Small intestine (tissue), 7 donors: ENCODE data around the gene HRAS. TPM values are rescaled to one million over a fixed set of nuclear protein-coding genes. Genes with fewer than 3 reads are reported as not detected.

Source experiments
- DNase-seq, 2 donors: peaks; one replicate each; pipeline versions ENCODE4 v3.0.0 to v3.0.0-alpha.2; 2013
- FAIRE-seq: peaks from 2 replicates; lab custom pipeline; 2012; peaks lifted over from hg19 to GRCh38; lab: Jason Lieb, UNC
- H3K27ac ChIP-seq, 3 donors: one replicate each; pipeline ENCODE4 v1.5.1; 2013; ENCODE audit warnings: low read length in 2 of 3, mild to moderate bottlenecking in 2 of 3, control low read depth in 1 of 3, inconsistent platforms in 1 of 3, low read depth in 1 of 3, moderate library complexity in 1 of 3
- H3K27me3 ChIP-seq, 3 donors: one replicate each; pipeline ENCODE4 v1.6.1; 2013; ENCODE audit warnings: low read length in 3 of 3, inconsistent platforms in 1 of 3; ENCODE audit not compliant: control insufficient read depth in 3 of 3, insufficient read depth in 3 of 3
- H3K36me3 ChIP-seq, 3 donors: one replicate each; pipeline ENCODE4 v1.6.1; 2013; ENCODE audit warnings: low read length in 3 of 3, inconsistent platforms in 1 of 3, low read depth in 1 of 3, mild to moderate bottlenecking in 1 of 3, moderate library complexity in 1 of 3; ENCODE audit not compliant: control insufficient read depth in 3 of 3, insufficient read depth in 2 of 3
- H3K4me1 ChIP-seq, 3 donors: one replicate each; pipeline ENCODE4 v1.6.1; 2013; ENCODE audit warnings: low read length in 2 of 3, inconsistent platforms in 1 of 3, low read depth in 1 of 3, mild to moderate bottlenecking in 1 of 3, moderate library complexity in 1 of 3; ENCODE audit not compliant: control insufficient read depth in 3 of 3, insufficient read depth in 2 of 3
- H3K4me3 ChIP-seq, 3 donors: one replicate each; pipeline ENCODE4 v1.5.1; 2013; ENCODE audit warnings: low read length in 3 of 3, control low read depth in 1 of 3, inconsistent platforms in 1 of 3, low read depth in 1 of 3, mild to moderate bottlenecking in 1 of 3, moderate library complexity in 1 of 3
- H3K9me3 ChIP-seq, 2 donors: one replicate each; pipeline ENCODE4 v1.6.1; 2013; ENCODE audit warnings: low read depth in 1 of 2, low read length in 1 of 2; ENCODE audit not compliant: control insufficient read depth in 2 of 2, insufficient read depth in 1 of 2
- WGBS, 3 donors: extraction: QIAGEN DNeasy Blood & Tissue Kit; methylation state at CpG; one replicate each; pipeline ENCODE4 v1.1.7; 2013; 5-methylcytosine and 5-hydroxymethylcytosine counted together
- polyA plus RNA-seq, 4 donors: library from polyadenylated mRNA; stranded (reverse) in 3 of 4; unstranded in 1 of 4; fragments of 200-250 nt in 3 of 4; fragments of 120-200 nt in 1 of 4; gene quantifications; one replicate each; pipeline versions ENCODE4 v1.2.1 to v1.2.3, GENCODE V29; 2013
- donor health status: healthy with polysubstance abuse.
- donor health status: control.
- donor health status: control.
- donor health status: Bipolar disorder and iron deficiency.
- donor health status: healthy.

The HRAS gene
- polyA plus RNA-seq, 4 donors, result 23.6 to 142 (median 92.7) TPM

GRCh38 chr11:499201-500076 lies 35.9 kb downstream of the HRAS start:
- WGBS, 3 donors, result 94 to 97% (median 97%) methylated on average over 24 of the region's 24 CpGs
- no peak for DNase-seq

GRCh38 chr11:498297-499181 lies 36.8 kb downstream of the HRAS start:
- Histone ChIP-seq H3K27ac (no peak overlapping the region), H3K4me3 (no peak overlapping the region), H3K36me3 (peaks cover 20 to 95% (median 21%) of the 10 kb centered on the region in 3 donors), H3K27me3 (no peaks in the 10 kb centered on the region), H3K4me1 (no peaks in the 10 kb centered on the region), H3K9me3 (no peaks in the 10 kb centered on the region)
- FAIRE-seq (no peak), DNase-seq (no peak)
- WGBS, 3 donors, result 96 to 97% (median 96%) methylated on average over 38 to 39 of the region's 39 CpGs

More at GRCh38 chr11:499201-500076, 35.9 kb downstream of the HRAS start:
- no peaks in the 10 kb centered on the region for H3K9me3 ChIP-seq
- peaks cover 15 to 87% (median 20%) of the 10 kb centered on the region in 3 donors for H3K36me3 ChIP-seq
- no peaks in the 10 kb centered on the region for H3K27me3 ChIP-seq
- no peak overlapping the region for H3K27ac ChIP-seq
- FAIRE-seq, result no peak
- peaks cover 0 to 6% (median 0%) of the 10 kb centered on the region in 3 donors for H3K4me1 ChIP-seq
- no peak overlapping the region for H3K4me3 ChIP-seq

GRCh38 chr11:497565-498296 lies 37.6 kb downstream of the HRAS start:
- no peak for FAIRE-seq
- Histone ChIP-seq H3K36me3 (peaks cover 20 to 97% (median 21%) of the 10 kb centered on the region in 3 donors), H3K27ac (no peak overlapping the region), H3K9me3 (no peaks in the 10 kb centered on the region), H3K4me3 (no peak overlapping the region), H3K4me1 (no peaks in the 10 kb centered on the region), H3K27me3 (no peaks in the 10 kb centered on the region)
- WGBS, 3 donors, result 96% methylated on average over 31 of the region's 31 CpGs
- no peak for DNase-seq

GRCh38 chr11:496834-497564 lies 38.4 kb downstream of the HRAS start:
- Histone ChIP-seq H3K9me3 (no peaks in the 10 kb centered on the region), H3K4me3 (no peak overlapping the region), H3K4me1 (no peaks in the 10 kb centered on the region), H3K36me3 (peaks cover 20 to 96% (median 21%) of the 10 kb centered on the region in 3 donors), H3K27me3 (no peaks in the 10 kb centered on the region), H3K27ac (no peak overlapping the region)
- FAIRE-seq, result no peak
- 93 to 96% (median 95%) methylated on average over 34 of the region's 34 CpGs for WGBS, 3 donors
- DNase-seq, result no peak

- no peak overlapping the region for H3K27ac ChIP-seq
- FAIRE-seq (no peak), DNase-seq (no peak)
- peaks cover 20 to 92% (median 21%) of the 10 kb centered on the region in 3 donors for H3K36me3 ChIP-seq
- no peaks in the 10 kb centered on the region for H3K9me3 ChIP-seq
- no peaks in the 10 kb centered on the region for H3K27me3 ChIP-seq
- H3K4me3 ChIP-seq, result no peak overlapping the region
- WGBS, 3 donors, result 74 to 83% (median 81%) methylated on average over 10 of the region's 10 CpGs
- H3K4me1 ChIP-seq, result no peaks in the 10 kb centered on the region
Measured at GRCh38 chr11:495537-495931, 39.8 kb downstream of the HRAS start.

GRCh38 chr11:494761-495536 lies 40.4 kb downstream of the HRAS start:
- H3K4me3 ChIP-seq, result no peak overlapping the region
- H3K27me3 ChIP-seq, result no peaks in the 10 kb centered on the region
- WGBS, 3 donors, result 86 to 91% (median 90%) methylated on average over 36 to 37 of the region's 37 CpGs
- H3K27ac ChIP-seq, result no peak overlapping the region
- no peak for DNase-seq
- H3K9me3 ChIP-seq, result no peaks in the 10 kb centered on the region
- no peaks in the 10 kb centered on the region for H3K4me1 ChIP-seq
- peaks cover 18 to 92% (median 21%) of the 10 kb centered on the region in 3 donors for H3K36me3 ChIP-seq
- FAIRE-seq, result no peak
